Measurements from ENCODE around the gene PPP1R12A.

GRCh38 chr12:79737875-79738718 is 196.8 kb downstream of the PPP1R12A start:
- no peak for TF ChIP-seq POLR2A (IDR thresholded peaks at IDR 0.05)
- TF ChIP-seq, protein P1, sequence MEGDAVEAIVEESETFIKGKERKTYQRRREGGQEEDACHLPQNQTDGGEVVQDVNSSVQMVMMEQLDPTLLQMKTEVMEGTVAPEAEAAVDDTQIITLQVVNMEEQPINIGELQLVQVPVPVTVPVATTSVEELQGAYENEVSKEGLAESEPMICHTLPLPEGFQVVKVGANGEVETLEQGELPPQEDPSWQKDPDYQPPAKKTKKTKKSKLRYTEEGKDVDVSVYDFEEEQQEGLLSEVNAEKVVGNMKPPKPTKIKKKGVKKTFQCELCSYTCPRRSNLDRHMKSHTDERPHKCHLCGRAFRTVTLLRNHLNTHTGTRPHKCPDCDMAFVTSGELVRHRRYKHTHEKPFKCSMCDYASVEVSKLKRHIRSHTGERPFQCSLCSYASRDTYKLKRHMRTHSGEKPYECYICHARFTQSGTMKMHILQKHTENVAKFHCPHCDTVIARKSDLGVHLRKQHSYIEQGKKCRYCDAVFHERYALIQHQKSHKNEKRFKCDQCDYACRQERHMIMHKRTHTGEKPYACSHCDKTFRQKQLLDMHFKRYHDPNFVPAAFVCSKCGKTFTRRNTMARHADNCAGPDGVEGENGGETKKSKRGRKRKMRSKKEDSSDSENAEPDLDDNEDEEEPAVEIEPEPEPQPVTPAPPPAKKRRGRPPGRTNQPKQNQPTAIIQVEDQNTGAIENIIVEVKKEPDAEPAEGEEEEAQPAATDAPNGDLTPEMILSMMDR (IDR thresholded peaks at IDR 0.05), result peak; percentile 33 to 68 (median 65)

Measured in breast epithelium (tissue), 3 donors.